NCI-H1436 treated with DMSO at 0.1 percent for 48 hours (cell line): ENCODE measurements around the gene TRIM64.
"Not testable (repeated sequence)": the region's sequence is repeated elsewhere in the genome, so short reads cannot be mapped to it uniquely, and the experiment has no call there.

Experiments
- DNase-seq: peaks from one replicate; lab custom pipeline; 2025; lab: John Stamatoyannopoulos, UW

TRIM64 gene, protein sequence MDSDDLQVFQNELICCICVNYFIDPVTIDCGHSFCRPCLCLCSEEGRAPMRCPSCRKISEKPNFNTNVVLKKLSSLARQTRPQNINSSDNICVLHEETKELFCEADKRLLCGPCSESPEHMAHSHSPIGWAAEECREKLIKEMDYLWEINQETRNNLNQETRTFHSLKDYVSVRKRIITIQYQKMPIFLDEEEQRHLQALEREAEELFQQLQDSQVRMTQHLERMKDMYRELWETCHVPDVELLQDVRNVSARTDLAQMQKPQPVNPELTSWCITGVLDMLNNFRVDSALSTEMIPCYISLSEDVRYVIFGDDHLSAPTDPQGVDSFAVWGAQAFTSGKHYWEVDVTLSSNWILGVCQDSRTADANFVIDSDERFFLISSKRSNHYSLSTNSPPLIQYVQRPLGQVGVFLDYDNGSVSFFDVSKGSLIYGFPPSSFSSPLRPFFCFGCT

DNA sequence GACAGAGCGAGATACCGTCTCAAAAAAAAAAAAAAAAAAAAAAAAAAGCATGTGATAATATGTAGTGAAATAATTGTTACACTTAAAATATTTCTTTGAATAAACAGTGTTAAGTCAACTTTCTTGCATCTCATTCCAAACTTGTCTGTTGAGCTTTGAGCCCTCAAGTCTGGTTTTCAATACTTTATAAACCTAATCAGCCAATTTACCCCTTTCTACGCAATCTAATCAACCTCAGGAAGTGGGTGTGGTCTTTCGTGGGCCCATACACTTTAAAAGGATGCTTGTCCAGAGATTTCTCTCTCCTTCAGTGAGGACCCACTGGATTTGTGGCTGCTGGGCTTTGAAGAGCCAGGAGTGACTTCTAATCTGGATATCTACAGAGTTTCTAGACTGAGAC, at the start of gene TRIM64:
TSS of gene TRIM64 (plus strand) at position 301 of the 400 bp plus-strand sequence. CDS start 2,467 bp downstream, outside the sequence.
- DNase-seq: not testable (repeated sequence)

DNA sequence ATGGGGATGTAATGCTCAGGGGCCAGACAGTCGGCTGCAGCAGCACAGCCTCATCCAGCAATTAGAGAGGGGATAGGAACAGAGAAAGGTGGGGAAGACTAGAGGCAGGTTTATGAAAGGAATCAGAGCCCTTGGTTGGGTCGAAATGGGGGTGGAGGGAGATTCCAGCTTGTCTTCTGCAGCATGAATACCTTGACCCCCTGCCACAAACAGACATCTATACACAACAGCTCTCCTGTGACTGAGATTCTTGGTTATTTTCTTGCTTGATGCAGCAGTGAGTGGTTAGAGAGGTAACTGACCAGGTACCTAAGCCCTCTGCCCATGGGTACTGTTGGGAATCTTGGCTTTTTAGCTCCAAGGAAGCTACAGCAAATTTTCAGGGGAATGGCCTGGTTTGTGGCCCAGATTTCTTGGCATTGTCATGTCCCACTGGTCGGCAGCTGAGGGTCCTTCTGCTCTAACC, 43.6 kb upstream of the TRIM64 start, which contains the start of gene TRIM49D1:
TSS of gene TRIM49D1 (minus strand) at position 51 of the 466 bp plus-strand sequence. CDS start 4,535 bp downstream, outside the sequence.
- DNase-seq: no peak

DNA sequence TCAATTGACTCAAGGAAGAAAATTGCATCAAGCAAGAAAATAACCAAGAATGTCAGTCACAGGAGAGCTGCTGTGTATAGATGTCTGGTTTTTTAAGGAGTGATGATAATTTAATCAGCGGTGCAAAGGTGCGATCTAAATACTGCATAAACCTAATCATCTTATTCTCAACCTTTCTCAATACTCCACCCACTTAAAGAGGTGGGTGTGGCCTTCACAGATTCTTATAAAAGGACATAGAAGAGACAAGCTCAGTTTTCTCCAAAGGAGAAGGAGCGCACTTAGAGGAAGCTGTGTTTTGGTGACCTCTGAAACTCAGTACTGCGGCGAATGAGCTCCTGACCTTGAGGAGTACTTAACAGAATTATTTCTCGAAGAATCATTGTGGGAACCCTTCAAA, 42.1 kb upstream of the TRIM64 start, which contains the start of gene TRIM49D2:
TSS of gene TRIM49D2 (plus strand) at position 301 of the 400 bp plus-strand sequence. CDS start 2,698 bp downstream, outside the sequence.
- not testable (repeated sequence) for DNase-seq

DNA sequence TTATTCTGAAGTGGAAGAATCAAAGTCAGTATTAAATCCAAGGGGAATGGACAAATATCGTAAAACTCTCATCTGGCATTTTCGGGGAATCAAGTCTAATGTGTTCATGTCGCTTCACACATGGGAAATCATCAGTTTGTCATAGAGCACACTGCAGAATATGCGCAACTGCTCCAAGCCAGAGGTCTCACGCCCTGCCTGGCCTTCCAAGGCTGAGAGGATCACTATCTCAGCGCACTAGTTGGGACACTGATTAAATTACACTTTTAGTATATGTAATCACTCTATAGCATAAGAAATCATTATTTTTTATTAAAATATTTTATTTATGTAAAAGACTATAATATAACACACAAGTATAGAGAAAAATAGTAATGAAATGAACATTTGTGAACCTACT, 5.0 kb upstream of the TRIM64 start:
- not testable (repeated sequence) for DNase-seq
